Activated T-cell treated with anti-CD3 and anti-CD28 coated beads, Interleukin-2, amount 50 U/mL, for 4 hours (primary cell): ENCODE data around the gene SGF29. TPM values are rescaled to one million over a fixed set of nuclear protein-coding genes. Genes with fewer than 3 reads are reported as not detected.
"Not testable (repeated sequence)": the region's sequence is repeated elsewhere in the genome, so short reads cannot be mapped to it uniquely, and the experiment has no call there.

ENCODE experiments used
- ATAC-seq, 2 donors: fragments of 200-7000 bp; cut with Tn5 transposase; one replicate each; pipeline ENCODE4 v1.10.0; 2021
- DNase-seq: peaks from one replicate; pipeline ENCODE4 v3.0.0-alpha.2; 2020
- H3K27me3 Mint-ChIP-seq: one replicate; pipeline ENCODE4 v1.8.0; 2021; ENCODE audit warnings: low read depth, mixed read lengths
- H3K36me3 Mint-ChIP-seq: one replicate; pipeline ENCODE4 v1.8.0; 2022; ENCODE audit warnings: mixed read lengths; ENCODE audit not compliant: insufficient read depth
- H3K4me1 Mint-ChIP-seq: one replicate; pipeline ENCODE4 v1.8.0; 2021; ENCODE audit warnings: low read depth, mixed read lengths
- H3K4me3 Mint-ChIP-seq: one replicate; pipeline ENCODE4 v1.8.0; 2021; ENCODE audit warnings: mild to moderate bottlenecking, moderate library complexity, mixed read lengths
- H3K9me3 Mint-ChIP-seq: one replicate; pipeline ENCODE4 v1.8.0; 2021; ENCODE audit warnings: mixed read lengths
- total RNA-seq, 3 donors: library from RNA; stranded (reverse); gene quantifications; one replicate each; pipeline ENCODE4 v1.2.1, GENCODE V29; 2021

SGF29 gene
- total RNA-seq, 3 donors from 2014 or later, result 40.3 to 44.5 (median 42.1) TPM

DNA sequence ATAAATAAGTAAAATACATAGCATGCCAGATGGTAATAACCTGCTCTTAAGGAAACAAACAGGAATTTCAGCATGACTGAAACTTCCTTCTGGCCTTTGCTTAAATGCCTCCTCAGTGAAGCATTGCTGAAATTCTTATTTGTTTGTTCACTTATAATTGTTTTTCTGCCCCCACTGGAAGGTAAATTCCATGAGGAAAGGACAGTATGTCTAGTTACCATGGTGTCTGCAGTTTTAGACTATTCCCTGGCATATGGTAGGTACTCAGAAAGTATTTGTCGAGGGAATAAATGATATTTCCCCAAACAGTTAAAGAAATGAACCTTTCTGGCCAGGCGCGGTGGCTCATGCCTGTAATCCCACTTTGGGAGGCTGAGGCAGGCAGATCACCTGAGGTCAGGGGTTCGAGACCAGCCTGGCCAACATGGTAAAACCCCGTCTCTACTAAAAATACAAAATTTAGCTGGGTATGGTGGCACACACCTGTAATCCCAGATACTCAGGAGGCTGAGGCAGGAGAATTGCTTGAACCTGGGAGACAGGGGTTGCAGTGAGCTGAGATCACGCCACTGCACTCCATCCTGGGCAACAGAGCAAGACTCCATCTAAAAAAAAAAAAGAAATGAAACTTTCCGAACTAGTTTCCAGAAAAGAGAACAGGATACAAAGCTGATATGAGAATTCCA is 26.5 kb upstream of the SGF29 start:
- not testable (repeated sequence) for H3K36me3 Mint-ChIP-seq, DNase-seq, H3K27me3 Mint-ChIP-seq, ATAC-seq, H3K9me3 Mint-ChIP-seq, H3K4me1 Mint-ChIP-seq, H3K4me3 Mint-ChIP-seq

DNA sequence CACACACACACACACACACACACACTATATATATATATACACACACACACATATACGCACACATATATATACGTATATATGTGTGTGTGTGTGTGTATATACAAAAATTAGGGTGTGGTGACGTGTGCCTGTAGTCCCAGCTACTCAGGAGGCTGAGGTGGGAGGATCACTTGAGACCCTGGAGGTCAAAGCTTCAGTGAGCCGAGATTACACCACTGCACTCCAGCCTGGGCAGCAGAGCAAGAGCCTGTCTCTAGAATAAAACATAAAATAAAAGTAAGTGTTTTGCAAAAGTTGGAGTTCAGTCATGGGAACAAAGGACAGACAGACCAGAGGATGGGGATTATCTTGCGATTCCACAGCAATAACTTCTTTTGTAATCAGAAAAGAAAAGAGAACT is 25.7 kb upstream of the SGF29 start:
- H3K4me3 Mint-ChIP-seq, result no peak overlapping the region
- no peaks in the 10 kb centered on the region for H3K36me3 Mint-ChIP-seq
- DNase-seq, result no peak
- H3K4me1 Mint-ChIP-seq, result peaks cover 8% of the 10 kb centered on the region
- H3K9me3 Mint-ChIP-seq, result no peaks in the 10 kb centered on the region
- no peaks in the 10 kb centered on the region for H3K27me3 Mint-ChIP-seq
- no peak for ATAC-seq

DNA sequence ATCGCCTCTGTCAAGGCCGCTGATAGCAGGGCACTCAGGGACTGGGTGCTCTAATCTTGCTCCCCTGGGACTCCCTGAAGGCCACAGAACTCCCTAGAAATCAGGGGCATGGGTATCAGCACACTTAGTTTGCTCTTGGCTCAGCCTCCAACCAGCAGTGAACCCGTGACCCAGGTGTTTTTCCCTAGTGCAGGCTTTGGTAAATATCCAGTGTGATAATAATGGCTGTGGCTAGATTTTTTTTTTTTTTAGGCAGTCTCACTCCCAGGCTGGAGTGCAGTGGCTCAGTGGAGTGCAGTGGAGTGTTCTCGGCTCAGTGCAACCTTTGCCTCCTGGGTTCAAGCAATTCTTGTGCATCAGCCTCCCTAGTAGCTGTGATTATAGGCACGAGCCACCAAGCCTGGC is 25.3 kb upstream of the SGF29 start:
- peaks cover 9% of the 10 kb centered on the region for H3K4me1 Mint-ChIP-seq
- H3K9me3 Mint-ChIP-seq, result no peaks in the 10 kb centered on the region
- no peaks in the 10 kb centered on the region for H3K36me3 Mint-ChIP-seq
- DNase-seq (no peak), ATAC-seq (no peak)
- H3K27me3 Mint-ChIP-seq, result no peaks in the 10 kb centered on the region
- H3K4me3 Mint-ChIP-seq, result no peak overlapping the region

DNA sequence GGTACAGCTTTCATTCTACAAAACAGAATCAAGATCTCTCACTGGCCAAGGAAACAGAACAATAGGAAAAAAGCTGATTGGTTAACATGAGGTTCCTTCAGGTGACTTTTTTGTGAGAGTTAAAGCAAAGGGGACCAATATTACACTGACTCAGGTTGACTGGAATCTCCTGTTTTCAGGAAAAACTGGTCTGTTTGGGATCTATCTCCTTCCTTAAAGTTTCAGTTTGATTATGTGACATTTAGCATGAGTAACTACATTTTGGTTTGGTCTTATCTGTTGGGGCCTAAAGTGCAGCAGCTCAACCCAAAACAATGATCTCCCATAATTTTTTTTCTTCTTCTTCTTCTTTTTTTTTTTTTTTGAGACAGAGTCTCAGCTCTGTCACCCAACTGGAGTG is 24.6 kb upstream of the SGF29 start:
- H3K4me1 Mint-ChIP-seq, result peaks cover 14% of the 10 kb centered on the region
- no peaks in the 10 kb centered on the region for H3K27me3 Mint-ChIP-seq
- ATAC-seq (no peak), DNase-seq (no peak)
- H3K9me3 Mint-ChIP-seq, result no peaks in the 10 kb centered on the region
- H3K4me3 Mint-ChIP-seq, result no peak overlapping the region
- H3K36me3 Mint-ChIP-seq, result no peaks in the 10 kb centered on the region

DNA sequence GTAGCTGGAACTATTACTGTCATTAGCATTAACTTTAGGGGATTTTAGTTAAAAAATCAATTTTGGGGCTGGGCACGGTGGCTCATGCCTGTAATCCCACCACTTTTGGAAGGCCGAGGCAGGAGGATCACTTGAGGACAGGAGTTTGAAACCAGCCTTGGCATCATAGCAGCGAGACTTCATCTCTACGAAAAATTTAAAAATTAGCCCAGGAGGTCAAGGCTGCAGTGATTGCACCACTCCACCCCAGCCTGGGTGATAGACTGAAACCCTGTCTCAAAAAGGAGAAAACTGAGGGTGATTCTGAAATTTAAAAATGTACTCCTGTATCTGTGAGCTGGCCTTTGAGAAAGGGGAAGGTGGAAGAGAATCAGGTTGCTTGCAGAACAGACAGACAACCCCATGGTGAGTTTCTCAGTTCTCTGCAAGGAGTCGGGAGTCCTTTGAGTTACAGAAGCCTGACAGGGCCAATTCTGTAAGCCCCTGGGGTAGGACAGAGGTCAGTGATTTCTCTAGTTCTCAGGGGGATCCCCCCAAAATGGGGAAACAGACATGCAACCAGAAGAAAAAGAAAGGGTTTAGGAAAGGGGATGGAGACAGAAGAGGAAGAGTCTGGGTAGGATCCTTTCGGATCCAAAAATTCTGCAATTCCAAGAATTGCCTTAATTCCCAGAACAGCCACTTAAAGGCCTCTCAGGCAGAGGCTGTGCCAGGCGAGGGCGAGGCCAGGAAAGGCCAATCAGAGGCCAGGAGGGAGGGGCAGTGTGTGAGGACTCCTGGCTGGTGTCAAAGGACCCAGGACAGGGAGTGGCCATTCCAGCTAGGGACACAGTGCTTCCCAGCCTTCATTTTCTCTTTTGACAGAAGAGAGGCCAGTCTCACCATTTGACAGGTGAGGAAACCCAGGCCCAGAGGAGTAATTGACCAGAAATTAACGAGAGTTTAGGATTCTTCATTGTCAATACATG is 21.7 kb upstream of the SGF29 start:
- Mint-ChIP-seq H3K36me3 (no peaks in the 10 kb centered on the region), H3K9me3 (no peaks in the 10 kb centered on the region), H3K4me3 (no peak overlapping the region), H3K4me1 (peaks cover 32% of the 10 kb centered on the region), H3K27me3 (no peaks in the 10 kb centered on the region)
- DNase-seq (no peak), ATAC-seq (no peak)

DNA sequence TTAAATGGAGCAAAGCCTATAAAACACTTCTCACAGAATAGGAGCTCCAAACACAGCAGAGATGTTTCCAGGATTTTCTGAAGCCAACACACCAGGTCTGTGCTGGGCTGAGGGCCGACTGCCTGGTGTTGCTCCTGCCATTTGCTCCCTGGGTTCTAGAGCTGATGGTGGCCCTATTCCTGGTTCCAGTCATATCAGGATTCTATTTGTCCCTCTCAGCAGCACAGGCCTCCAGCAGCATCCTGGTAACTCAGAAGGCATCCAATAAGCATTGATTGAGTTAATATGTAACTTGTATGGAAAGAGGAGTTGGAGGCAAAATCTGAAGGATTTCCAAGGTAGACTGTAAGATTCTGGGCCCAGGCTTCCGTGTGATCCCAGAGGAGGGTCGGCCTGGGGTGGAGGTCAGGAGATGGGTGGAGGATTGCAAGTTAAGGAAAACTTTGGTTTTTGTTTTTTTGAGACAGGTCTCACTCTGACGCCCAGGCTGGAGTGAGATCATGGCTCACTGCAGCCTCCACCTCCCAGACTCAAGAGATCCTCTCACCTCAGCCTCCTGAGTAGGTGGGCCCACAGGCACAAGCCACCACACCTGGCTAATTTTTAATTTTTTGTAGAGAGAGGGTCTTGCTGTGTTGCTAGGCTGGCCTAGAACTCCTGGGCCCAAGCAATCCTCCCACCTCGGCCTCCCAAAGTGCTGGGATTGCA is 20.6 kb upstream of the SGF29 start:
- ATAC-seq (no peak), DNase-seq (no peak)
- Mint-ChIP-seq H3K27me3 (no peaks in the 10 kb centered on the region), H3K36me3 (no peaks in the 10 kb centered on the region), H3K4me1 (peaks cover 40% of the 10 kb centered on the region), H3K9me3 (no peaks in the 10 kb centered on the region), H3K4me3 (no peak overlapping the region)

DNA sequence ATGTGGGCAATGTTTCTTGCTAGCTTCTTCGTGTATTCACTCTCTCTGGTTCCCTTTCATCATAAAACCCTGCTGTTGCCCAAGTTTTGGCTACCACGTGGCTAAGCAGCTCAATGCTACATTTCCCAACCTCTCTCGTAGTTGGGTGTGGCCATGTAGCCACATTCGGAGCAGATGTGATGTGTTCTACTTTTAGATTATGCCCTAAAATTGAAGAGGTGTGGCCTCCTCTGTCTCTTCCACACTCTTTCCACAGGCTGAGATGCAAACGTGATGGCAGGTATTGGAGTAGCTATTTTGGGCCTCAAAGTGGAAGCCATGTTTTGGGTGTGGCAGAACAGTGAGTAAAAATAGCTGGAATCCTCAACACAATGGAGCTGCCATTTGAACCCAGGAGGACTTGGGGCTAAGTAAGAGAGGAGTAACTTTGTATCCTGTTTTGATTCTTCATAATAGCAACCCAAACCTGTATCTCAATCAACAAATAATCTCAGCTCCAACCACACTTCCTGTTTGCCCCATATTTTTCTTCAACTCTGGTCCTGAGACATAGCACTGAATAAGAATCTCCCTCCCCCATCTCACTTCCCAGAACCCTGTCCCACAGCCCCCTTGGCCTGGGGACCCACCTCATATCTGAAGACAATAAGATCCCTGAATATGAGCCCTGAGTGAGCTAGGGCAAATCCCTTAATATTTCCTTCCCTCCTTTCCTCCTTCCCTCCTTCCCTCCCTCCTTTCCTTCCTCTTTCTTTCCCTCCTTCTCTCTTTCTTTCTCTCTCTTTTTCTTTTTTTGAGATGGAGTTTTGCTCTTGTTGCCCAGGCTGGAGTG is 19.0 kb upstream of the SGF29 start:
- ATAC-seq (no peak), DNase-seq (no peak)
- Mint-ChIP-seq H3K4me1 (peaks cover 40% of the 10 kb centered on the region), H3K36me3 (no peaks in the 10 kb centered on the region), H3K27me3 (no peaks in the 10 kb centered on the region), H3K4me3 (peak overlapping the region; percentile 24), H3K9me3 (no peaks in the 10 kb centered on the region)

DNA sequence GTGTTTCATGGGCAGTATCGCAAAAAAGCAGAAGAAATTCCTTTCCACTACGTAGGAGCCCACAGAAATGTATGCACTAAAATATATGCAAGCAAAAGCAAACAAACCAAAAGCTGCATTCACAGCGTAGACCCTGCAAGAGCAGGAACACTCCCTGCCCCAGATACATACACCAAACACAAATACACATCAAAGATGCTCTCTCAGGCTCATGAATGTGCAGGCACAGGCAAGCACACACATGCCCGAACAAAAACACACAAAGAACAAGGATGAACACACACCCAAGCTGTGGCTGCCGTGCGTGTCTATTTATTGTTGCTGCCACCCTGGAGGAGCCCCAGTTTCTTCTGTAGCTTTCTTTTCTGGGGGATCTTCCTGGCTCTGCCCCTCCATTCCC is 16.6 kb upstream of the SGF29 start:
- H3K4me1 Mint-ChIP-seq, result peaks cover 38% of the 10 kb centered on the region
- H3K4me3 Mint-ChIP-seq, result no peak overlapping the region
- H3K9me3 Mint-ChIP-seq, result no peaks in the 10 kb centered on the region
- no peaks in the 10 kb centered on the region for H3K36me3 Mint-ChIP-seq
- ATAC-seq, result no peak
- no peaks in the 10 kb centered on the region for H3K27me3 Mint-ChIP-seq
- DNase-seq, result no peak

DNA sequence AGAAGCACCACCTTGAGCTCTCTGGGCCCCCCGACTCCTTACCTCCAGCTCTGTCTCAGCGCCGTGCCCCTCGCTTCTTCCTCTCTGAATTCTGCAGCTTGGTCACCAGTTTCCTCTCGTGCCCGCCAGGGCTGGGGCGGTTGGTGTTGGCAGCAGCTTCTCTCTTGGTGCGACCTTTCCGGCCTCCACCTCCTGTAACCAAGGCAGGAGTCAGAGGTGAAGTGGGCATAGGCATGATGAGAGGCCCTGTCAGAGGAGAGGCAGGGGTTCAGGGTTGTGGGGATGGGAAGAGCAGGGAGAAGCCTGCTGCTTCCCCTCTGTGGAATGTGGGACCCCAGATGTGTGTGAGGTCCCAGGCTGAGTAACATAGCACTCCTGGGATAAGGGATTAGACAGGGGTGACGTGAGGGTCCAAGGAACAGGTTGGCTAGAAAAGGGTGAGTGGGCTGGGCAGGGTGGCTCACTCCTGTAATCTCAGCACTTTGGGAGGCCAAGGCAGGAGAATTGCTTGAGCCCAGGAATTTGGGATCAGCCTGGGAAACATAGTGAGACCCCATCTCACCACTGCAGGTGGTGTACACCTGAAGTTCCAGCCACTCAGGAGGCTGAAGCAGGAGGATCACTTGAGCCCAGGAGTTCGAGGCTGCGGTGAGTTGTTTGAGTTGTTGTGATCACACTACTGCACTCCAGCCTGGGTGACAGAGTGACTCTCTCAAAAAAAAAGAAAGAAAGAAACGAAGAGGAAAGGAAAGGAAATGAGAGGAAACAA is 15.6 kb upstream of the SGF29 start:
- DNase-seq (no peak), ATAC-seq (no peak)
- H3K36me3 Mint-ChIP-seq, result no peaks in the 10 kb centered on the region
- no peaks in the 10 kb centered on the region for H3K27me3 Mint-ChIP-seq
- peaks cover 34% of the 10 kb centered on the region for H3K4me1 Mint-ChIP-seq
- H3K4me3 Mint-ChIP-seq, result no peak overlapping the region
- H3K9me3 Mint-ChIP-seq, result no peaks in the 10 kb centered on the region

DNA sequence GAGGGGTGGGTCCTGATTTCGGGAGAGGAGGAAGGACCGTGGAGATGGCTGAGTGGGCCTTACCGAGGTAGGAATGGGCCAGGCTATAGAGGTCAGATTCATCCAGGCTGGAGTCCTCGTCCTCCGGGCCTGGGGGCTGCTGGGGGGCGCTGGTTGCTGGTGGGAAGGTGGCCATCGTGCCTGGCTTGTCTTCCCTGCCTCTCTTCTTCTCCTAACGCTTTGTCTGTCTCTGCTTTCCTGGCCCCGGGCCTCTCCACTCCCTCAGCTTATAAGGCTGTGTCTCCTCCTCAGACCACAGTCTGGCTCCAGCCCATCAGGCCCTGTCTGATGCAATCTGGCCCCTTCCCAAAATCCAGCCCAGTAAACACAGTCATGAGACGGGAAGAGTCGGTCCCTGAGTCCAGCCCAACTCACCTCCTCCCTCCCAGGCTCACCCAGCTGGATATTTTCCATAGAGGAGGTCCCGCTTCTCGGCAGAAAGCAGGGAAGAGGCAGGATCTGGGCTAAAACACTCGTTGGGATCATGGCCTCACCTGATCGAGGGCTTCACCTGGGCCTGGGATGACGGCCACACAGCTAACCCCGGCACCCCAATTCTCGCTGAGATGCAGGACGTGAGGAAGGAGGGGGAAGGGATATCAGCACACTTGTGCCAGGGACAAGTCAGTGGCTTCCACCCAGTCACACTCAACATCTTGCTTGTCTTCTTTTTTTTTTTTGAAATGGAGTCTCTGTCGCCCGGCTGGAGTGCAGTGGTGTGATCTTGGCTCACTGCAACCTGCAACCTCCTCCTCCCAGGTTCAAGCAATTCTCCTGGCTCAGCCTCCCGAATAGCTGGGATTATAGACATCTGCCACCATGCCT is 14.8 kb upstream of the SGF29 start, which contains the start of gene NUPR1:
Gene NUPR1, minus strand, starts transcription at position 242 of the 864 bp plus-strand sequence. Its CDS starts 67 bp downstream, at position 175.
- no peak for ATAC-seq
- DNase-seq, result no peak
- H3K4me1 Mint-ChIP-seq, result peaks cover 30% of the 10 kb centered on the region
- no peaks in the 10 kb centered on the region for H3K27me3 Mint-ChIP-seq
- no peak within 1 kb of the TSS for H3K4me3 Mint-ChIP-seq
- H3K36me3 Mint-ChIP-seq, result no peaks in the 10 kb centered on the region
- H3K9me3 Mint-ChIP-seq, result no peaks in the 10 kb centered on the region

DNA sequence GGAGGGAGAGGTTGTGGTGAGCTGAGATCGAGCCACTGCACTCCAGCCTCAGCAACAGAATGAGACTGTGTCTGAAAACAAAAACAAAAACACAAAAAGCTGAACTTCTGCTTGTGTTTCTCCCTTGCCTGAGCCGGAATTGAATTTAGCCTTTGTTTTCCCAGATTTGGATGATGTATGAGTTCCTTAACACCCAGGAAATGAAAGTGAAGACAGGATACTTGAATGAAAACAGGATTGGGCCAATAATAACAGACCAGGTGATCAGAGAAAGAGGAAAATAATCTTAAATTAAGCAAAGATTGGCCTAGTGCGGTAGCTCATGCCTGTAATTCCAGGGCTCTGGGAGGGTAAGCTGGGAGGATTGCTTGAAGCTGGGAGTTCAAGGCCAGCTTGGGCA is 13.4 kb upstream of the SGF29 start:
- no peak for DNase-seq
- H3K4me3 Mint-ChIP-seq, result no peak overlapping the region
- H3K27me3 Mint-ChIP-seq, result no peaks in the 10 kb centered on the region
- ATAC-seq, result no peak
- no peaks in the 10 kb centered on the region for H3K36me3 Mint-ChIP-seq
- peaks cover 16% of the 10 kb centered on the region for H3K4me1 Mint-ChIP-seq
- no peaks in the 10 kb centered on the region for H3K9me3 Mint-ChIP-seq

DNA sequence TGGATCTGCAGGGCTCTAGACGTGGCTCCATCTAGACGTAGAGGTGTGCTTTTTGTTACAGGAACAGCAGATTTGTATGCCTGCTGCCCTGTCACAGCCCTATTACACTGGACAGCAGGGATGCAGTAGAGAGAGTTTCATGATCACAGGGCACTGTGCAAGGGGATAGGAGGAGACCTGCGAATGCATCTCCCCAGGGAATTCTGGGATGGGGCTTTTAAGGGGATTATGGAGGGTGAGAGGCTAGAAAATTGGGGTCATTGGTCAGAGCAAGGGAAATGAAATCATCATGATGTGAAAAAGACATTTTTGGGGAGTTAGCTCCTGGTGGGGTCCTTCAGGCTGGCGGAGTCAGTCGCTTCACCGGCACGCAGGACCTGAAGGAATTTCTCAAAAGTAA is 11.1 kb upstream of the SGF29 start:
- no peak overlapping the region for H3K4me3 Mint-ChIP-seq
- H3K4me1 Mint-ChIP-seq, result peaks cover 3% of the 10 kb centered on the region
- H3K27me3 Mint-ChIP-seq, result no peaks in the 10 kb centered on the region
- DNase-seq, result no peak
- no peak for ATAC-seq
- H3K36me3 Mint-ChIP-seq, result no peaks in the 10 kb centered on the region
- no peaks in the 10 kb centered on the region for H3K9me3 Mint-ChIP-seq
